Skin of body (tissue), 2 donors: Measurements from ENCODE around the gene GUCY1A1. TPM values are rescaled to one million over a fixed set of nuclear protein-coding genes. Genes with fewer than 3 reads are reported as not detected.
"Not testable (repeated sequence)": the region's sequence is repeated elsewhere in the genome, so short reads cannot be mapped to it uniquely, and the experiment has no call there.

ENCODE experiments used
- DNase-seq: peaks from one replicate; lab custom pipeline; 2025; lab: John Stamatoyannopoulos, UW
- total RNA-seq: library from RNA; depleted of rRNA; stranded (reverse); fragments of >200 nt; gene quantifications from one replicate; pipeline ENCODE4 v1.2.3, GENCODE V29; 2014

The GUCY1A1 gene, protein sequence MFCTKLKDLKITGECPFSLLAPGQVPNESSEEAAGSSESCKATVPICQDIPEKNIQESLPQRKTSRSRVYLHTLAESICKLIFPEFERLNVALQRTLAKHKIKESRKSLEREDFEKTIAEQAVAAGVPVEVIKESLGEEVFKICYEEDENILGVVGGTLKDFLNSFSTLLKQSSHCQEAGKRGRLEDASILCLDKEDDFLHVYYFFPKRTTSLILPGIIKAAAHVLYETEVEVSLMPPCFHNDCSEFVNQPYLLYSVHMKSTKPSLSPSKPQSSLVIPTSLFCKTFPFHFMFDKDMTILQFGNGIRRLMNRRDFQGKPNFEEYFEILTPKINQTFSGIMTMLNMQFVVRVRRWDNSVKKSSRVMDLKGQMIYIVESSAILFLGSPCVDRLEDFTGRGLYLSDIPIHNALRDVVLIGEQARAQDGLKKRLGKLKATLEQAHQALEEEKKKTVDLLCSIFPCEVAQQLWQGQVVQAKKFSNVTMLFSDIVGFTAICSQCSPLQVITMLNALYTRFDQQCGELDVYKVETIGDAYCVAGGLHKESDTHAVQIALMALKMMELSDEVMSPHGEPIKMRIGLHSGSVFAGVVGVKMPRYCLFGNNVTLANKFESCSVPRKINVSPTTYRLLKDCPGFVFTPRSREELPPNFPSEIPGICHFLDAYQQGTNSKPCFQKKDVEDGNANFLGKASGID
- total RNA-seq, result 15.1 TPM

- DNase-seq, result no peak
Observed at GRCh38 chr4:155666344-155667221, at the start of gene GUCY1A1. TSS of gene GUCY1A1 (plus strand) at chr4:155666848. CDS start at chr4:155696868, 30,020 bp downstream.

- DNase-seq, result no peak
Observed at GRCh38 chr4:155617296-155617695, 49.4 kb upstream of the GUCY1A1 start.

- DNase-seq, result no peak
Observed at GRCh38 chr4:155618183-155618838, 48.3 kb upstream of the GUCY1A1 start.

GRCh38 chr4:155620637-155621036 is 46.0 kb upstream of the GUCY1A1 start:
- DNase-seq, result no peak

DNA sequence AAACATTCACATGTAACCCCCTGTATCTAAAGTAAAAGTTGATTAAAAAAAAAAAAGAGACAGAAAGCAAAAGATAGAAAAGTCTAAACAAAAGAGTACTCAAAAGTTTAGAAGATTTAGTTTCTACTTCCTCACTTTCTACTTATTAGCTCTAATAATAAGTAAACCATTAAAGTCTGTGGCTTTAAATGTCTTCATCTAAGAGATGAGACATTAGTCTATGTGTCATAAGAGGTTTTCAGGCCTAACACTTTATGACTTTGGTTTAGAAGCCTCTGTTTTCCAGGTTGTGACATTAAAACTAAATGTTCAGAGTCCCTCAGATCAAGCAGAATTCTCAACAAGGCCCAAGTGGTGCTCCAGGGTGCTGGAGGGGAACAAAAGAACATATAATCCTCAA is 42.2 kb upstream of the GUCY1A1 start:
- no peak for DNase-seq

- no peak for DNase-seq
Observed at GRCh38 chr4:155626561-155626960, 40.1 kb upstream of the GUCY1A1 start.

DNA sequence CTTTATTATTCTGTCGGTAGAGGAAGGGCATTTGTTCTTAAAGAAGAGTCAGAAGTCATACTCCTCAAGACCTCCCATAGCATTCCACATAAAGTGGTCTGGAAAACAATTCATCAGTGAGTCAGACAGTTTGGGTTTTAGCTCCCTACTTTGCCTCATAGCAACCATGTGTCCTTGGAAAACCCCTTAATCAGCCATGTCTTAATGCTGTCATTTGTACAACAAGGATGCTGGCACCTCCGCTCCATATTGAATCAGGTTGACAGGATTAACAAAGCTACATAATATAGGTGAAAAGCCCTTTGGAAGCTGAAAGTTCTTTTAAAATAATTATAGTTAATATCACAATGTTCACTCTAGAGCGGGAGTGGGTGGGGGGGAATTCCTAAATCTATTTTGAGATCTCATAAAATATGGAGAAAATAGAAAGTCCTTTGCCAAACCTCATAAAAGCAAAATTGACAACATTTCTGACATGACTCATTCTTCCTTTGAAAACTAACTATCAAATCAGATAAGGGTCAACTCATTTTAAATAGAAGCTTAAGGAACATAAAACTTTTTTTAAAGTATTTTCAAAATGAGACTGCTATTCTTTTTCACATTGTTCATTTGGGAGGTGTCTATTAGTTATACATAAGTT is 37.3 kb upstream of the GUCY1A1 start:
- peak; percentile 43 for DNase-seq

GRCh38 chr4:155629956-155630355 is 36.7 kb upstream of the GUCY1A1 start:
- peak; percentile 26 for DNase-seq

GRCh38 chr4:155632310-155632840 is 34.3 kb upstream of the GUCY1A1 start:
- DNase-seq, result no peak

DNA sequence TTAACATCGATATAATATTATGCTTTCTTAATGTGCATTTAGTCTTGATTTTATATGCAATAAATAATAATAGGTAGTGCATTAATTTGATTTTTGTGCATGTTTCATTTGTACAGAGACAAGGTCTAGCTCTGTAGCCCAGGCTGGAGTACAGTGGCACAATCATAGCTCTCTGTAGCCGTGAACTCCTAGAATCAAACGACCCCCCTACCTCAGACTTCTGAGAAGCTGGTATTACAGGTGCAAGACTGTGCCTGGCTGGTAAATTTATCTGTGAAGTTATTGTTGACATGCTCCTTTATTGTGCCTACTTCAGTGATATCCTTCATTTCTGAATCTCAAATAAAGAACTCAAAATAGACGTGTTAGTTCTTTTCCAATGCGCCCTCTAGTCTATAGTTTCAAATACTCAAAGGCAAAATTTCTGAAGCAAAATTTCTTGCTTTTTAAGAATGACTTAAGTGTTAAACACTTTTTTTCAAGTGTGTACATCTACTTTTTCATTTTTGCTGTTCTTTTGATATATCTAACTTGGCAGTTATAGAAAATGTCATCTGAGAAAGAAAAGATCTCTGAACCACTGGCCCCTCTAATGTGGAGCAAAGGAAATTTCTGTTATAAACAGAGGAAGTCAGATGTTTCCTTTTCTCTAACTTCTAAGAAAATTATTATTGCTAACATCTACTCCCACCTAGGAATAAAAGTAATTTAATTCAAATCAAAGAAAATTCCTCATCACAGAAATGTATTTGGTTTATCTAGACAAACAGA is 28.3 kb upstream of the GUCY1A1 start:
- DNase-seq, result no peak

DNA sequence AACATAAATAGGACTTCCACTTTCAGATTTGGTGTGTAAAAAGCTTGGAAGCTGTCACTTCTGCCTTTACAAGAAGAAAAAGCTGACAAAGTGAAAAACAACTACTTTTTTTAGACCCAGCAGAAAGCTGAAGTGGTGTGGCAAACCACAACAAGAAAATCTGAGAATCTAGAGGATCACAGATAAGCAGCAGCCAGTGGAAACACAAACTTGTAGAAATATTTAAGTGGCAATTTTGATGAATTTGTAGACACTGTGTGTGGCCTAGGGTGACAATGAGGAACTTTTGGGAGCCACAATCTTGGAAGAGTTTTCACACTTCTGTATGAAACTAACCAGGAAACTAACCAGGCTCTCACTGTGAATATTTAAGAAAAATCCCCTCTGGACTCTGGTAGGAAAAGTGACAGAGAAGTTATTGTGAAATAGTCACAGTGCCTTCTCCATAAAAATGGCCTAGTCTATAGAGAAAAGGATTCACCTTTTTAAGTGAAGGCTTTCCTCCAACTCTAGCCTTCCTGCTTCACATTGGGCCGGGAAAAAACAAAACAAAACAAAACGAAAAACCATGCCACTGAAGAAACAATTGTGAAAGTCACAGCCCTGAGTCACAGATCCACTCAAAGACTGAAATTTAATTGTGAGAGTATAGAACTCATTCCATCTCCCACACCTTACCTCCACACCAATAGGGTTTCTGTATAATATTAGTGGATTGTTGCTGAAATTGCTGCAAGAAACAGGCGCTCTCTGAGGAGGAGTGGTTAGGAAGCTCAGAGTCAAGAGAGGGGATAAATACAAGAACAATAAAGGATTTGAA is 26.7 kb upstream of the GUCY1A1 start:
- no peak for DNase-seq

DNA sequence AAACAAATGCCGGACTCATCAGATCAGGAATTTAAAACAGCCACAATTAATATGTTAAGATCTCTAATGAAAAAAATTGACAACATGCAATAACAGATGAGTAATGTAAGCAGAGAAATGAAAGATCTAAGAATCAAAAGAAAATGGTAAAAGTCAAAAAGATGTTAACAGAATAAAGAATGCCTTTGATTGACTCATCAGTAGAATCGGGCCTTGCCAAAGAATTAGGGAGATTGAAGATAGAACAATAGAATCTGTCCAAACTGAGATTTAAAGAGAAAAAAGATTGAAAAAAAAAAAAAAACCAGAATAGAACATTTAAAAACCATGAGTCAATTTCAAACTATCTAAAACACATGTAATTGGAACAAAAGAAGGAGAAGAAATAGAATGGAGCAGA is 25.9 kb upstream of the GUCY1A1 start:
- no peak for DNase-seq

GRCh38 chr4:155643087-155643486 is 23.6 kb upstream of the GUCY1A1 start:
- no peak for DNase-seq

DNA sequence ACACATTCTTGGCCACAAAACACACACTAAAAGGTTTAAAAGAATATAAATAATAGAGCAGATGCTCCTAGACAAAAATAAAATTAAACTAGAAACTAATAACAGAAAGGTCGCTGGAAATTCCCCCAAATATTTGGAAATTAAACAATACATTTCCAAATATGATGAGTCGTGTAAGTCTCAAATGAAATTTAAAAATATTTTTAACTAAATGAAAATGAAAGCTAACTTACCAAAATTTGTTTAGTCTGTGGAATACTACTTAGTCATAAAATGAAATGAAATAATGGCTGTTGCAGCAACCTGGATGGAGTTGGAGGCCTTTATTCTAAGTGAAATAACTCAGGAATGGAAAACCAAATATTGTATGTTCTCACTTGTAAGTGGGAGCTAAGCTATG is 20.6 kb upstream of the GUCY1A1 start:
- no peak for DNase-seq

GRCh38 chr4:155650785-155651184 is 15.9 kb upstream of the GUCY1A1 start:
- DNase-seq, result not testable (repeated sequence)

- no peak for DNase-seq
Observed at GRCh38 chr4:155653052-155653451, 13.6 kb upstream of the GUCY1A1 start.

- no peak for DNase-seq
Observed at GRCh38 chr4:155656025-155656424, 10.6 kb upstream of the GUCY1A1 start.

DNA sequence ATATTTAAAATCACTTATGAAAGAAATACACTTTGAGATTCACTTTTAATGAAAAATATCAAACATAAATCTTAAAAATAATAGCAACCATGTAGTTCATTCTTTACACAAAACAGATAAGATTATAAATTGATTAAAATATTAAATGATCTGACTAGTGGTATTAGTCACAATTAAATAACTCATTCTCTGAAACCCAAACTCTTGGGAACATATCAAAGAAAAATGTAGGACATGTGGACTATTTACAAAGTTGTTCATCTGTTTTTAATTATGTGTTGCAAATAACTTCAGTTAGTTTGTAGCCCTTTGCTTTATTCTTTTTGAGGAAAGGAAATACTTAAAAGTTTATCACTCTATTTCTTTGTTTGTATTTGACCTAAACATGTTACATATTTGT is 9.5 kb upstream of the GUCY1A1 start:
- DNase-seq, result no peak
